Activated CD4-positive, alpha-beta T cell treated with anti-CD3 and anti-CD28 coated beads, Interleukin-2, amount 50 U/mL, for 48 hours (primary cell): ENCODE results near the gene CXXC4.

Experiments
- DNase-seq, 2 experiments: peaks; one replicate each; pipeline ENCODE4 v3.0.0-alpha.2; 2020

CXXC4 gene

DNA sequence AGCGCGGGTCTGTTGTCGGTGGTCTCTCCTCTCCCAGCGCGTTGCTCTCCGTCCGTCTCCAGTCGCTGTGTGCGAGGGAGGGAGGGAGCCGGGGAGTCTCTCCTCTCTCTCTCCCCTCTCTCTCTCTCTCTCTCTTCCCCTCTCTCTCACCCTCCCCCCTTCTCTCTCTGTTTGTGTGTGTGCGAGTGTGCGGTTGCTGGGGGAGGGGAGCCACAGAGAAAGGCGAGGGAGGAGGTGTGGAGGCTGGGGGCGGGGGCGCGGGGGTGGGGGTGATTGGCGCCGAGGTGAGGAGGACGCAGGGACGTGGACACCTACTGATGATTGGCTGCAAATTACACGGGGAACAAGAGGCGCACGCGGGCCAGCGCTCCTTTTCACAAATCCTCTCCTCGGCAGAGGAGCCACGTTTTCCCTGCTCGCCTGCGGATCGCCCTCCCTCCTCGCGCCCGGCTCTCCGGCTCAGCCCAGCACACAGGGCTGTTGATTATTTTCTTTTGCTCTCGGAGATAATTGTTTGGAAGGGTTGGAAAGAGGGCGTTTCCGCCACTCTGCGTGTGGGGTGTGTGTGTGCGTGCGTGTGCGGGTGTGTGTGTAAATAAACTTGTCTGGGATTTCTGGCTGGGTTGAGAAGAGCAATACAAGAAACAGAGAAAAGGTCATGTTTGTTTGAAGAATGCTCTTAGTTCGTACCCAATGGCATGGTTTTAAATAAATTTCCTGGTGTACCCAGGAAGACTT is at the start of gene CXXC4:
TSS of gene CXXC4 (minus strand) at position 73 of the 738 bp plus-strand sequence. CDS start 3,092 bp downstream, outside the sequence.
- peak in 1 of 2 experiments; percentile 1 for DNase-seq

DNA sequence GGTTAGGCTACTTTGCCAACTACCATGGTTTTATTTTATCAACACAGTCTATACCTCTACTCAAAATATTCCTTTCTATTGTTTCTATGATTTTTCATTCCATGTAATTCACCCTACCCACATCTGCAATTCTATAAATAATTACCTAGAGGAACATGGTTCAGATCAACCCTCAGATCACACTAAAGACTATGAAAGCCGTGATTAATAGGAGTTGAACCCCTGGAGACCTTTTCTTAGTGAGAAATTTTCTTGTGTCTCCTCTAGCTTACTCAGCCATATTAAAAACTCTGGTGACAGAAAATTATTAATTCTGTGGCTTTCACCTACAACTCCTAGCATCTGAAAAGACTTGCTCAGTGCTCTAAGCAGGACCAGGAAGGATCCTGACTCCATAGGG is 38.5 kb upstream of the CXXC4 start:
- DNase-seq: no peak

DNA sequence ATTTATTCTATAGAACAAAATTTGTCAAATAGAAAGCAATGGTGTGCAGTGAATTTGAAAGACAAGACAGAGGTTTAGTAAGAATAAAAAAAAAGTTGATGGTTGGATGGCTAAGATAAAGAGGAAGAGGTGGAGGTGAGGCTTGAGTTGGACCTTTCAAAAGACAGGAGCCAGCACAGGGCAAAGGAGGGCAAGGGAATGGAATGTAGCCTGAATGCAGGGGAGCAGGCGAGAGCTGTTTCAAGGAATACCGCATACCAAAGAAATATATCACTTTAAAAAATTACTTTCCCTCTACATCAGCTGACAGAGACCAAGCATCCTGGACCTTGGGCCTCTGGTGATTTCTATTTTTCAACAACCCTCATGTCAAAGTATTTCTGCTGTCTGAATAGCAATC is 38.0 kb upstream of the CXXC4 start:
- no peak for DNase-seq

DNA sequence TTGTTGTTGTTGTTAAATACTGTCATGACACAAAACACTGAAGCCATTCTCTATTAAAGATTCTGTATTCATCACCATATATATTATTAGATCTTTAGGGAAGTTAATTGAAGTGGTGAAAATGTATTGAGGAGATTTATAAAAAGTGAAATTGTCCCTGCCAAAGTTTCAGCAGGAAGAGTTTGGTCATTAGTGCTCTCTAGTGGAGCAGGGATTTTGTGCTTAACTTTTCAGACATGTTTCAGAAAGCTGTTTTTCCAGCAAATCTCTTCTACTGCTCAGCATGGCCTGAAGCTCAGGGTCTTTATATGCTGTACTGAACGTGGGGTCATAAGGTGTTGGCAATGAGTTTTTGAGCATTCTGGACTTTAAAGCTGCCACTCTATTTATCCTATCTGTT is 36.7 kb upstream of the CXXC4 start:
- no peak for DNase-seq

DNA sequence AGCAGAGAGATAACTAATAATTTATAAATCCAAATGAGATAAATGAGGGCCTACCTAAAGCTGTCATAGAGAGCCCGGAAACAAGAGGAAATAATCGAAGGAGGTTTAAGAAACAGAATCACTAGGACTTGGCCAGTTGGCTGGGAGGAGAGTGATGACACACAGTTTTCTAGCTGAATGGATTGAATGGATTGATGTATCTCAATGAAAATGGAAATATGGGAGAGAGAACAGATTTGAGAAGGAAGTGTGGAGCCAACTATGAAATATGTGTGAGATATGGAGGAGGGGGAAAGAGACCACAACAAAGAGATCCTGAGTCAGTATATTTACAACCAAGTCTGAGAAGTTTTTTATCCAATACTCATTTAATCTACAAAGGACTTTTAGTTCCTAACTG is 35.7 kb upstream of the CXXC4 start:
- DNase-seq: no peak

DNA sequence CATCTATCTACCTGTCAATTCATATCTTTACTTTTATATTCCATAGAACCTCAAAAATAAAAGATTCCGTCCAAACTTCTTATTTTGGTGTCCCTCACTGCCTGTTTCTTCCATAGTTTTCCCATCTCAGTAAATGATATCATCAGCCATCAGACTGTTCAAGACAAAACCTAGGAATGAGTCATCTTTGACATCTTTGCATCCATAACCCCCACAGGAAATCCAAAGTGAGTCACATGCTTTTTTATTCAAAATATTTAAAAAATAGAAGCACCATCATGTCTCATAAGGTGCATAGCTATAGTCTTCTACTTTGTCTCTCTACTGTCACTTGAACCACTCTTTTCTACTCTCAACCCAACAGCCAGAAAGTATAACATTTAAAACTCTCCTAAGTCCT is 29.9 kb upstream of the CXXC4 start:
- DNase-seq: no peak

DNA sequence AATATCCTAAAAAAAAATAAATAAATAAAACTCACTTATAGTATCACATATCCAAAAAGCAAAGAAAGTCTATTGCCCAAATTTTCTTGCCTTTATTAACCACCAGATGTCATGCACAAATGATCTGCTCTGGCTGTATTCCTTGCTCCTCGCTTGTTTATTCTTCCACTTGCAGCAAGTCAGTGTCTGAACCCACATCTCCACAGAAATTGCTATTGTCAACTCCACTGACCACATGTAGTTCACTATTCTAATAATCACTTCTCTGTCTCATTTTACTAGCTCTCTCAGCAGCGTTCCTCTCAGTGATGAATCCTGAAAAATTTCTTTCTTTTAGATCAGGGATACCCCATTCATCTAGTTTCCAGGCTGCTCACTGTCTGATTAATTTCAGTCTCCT is 29.3 kb upstream of the CXXC4 start:
- DNase-seq: no peak

DNA sequence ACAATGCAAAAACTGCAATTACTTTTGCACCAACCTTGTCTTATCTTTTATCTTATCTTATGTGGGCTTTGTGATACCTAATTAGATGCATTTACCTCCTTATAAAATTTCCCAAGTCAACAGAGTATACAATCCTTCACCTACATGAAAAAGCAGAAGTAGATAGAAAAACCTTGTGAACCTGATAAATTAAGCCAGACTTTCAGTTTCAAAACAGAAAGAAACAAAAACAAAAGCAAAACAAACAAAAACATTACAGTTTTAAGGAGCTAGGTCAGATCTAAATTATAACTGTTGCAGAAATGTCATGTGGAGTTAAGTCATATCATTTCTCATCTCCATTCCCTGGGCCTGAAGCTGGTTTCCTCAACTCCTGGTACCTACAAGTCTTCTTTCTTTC is 24.9 kb upstream of the CXXC4 start:
- no peak for DNase-seq

DNA sequence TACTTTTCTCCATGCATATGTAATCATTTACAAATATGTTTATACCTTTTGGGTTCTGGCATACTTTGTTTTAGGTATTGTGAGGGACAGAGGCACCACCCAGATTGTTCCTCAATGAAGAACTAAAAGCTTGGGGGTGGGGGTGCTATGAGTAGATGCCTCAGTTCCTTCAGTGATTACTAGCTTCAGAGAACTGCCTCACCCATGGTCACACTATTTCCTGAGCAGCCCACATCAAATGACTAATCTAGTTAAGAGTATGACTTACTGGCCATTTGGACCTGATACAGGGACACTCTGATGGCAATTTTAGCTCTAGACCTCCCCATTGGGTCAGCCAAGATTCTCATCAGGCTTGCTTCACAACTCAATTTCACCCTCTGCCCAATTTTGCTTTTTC is 22.2 kb upstream of the CXXC4 start:
- DNase-seq: no peak

DNA sequence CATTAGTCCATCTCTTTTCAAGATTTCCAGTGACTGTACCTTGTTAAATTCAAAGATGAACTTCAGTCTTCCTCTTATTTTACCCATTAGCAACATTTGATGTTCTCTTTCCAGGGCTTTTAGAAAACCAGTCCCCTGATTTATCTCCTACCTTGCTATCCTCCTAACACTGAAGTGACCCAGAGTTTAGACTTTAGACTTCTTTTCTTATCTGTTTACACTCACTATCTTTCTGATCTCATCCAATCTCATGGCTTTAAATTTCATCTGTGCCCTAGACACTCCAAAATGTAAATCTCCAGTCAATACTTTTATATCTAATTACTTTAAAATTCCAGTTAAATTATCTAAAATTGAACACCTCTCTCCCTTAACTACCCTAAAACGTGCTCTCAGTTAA is 13.5 kb upstream of the CXXC4 start:
- DNase-seq: no peak

DNA sequence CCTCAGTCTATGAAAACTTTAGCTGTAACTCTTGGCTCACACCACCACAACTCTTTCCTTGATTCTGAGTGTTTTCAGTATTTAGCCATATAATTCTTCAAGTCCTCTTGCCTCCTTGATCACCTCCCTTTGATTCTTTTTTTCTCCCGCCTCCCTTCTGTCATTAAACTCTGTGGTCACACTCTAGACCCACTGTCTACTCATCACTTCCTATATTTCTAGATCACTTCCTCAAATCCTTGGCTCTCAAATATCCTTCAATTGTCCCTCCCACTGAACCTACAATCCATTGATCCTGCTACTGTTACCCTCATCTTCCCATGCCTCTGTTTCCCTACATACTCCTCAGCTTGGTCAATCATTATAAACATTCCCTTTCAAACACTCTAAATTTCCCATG is 12.4 kb upstream of the CXXC4 start:
- no peak for DNase-seq

DNA sequence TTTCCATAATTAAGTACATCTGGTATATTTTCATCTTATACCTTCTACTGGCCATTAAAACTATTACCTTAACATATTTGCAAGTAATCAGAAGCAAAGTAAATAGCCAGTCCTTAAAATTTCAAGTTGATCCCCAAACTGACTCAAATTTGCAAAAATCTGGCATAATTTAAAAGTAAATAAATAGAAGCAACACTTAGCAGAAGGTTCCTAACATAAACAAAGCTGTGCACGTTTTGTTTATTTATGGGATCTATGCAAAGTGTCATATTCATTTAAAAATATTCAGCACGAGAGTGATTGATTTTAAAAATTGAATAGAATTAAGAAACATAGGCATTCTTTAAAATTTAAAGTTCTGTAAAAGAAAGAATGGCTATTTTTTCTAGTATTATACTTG is 9.8 kb upstream of the CXXC4 start:
- DNase-seq: no peak

DNA sequence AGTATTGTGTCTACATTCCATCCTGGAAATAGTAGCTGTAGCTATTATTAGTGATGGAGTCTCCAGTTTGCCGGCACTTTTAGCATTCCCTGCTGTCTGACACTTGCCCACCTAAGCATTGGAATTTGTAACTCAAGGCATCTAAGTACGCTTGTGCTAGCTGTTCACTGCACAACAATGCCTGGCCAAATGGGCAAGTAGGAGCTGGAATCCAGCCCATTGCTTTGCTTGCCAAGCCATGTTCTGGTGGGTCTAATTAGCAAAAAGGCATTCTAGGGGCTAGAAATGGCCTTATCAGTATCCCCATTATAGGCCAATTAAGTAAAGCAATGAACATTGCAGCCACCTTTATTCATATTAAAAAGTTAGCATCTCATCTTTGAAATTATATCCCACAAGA is 7.8 kb upstream of the CXXC4 start:
- DNase-seq: no peak

DNA sequence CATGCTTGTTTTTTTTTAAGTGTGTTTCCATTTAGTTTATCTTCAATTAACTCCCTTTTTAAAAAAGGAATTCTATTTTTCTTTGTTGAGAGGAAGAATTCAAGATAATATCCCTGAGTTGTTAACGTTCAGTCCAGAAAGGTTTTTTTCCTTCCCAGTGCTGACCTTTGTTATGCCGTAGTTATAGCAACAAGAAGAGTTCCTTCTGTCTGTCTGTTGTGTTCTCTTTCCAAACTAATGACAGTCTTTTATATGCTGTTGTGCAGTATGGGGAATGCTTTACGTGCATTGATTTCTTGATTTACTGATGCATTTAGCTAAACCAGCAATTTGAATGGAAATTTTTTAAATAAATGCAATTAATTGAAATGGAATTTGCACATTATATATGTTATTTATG is 6.6 kb upstream of the CXXC4 start:
- no peak for DNase-seq

DNA sequence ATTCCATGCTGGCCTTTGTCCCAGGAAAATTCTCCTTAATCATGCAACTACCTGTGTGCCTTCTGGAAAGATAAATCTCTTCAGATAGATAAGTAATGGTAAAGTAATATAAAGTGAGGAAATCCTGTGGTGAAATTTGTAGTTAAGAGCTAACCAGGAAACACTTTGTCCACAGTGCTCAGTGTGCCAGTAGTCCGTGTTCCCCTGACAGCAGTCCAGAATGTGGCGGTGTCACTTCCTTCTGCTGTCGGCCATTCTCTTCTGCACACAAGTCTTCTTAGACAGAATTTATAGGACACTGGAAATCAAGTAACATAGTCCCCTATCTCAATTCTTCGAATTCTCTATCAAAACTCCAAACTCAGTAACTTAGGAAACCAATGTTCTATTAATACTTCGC is 5.7 kb upstream of the CXXC4 start:
- no peak for DNase-seq

DNA sequence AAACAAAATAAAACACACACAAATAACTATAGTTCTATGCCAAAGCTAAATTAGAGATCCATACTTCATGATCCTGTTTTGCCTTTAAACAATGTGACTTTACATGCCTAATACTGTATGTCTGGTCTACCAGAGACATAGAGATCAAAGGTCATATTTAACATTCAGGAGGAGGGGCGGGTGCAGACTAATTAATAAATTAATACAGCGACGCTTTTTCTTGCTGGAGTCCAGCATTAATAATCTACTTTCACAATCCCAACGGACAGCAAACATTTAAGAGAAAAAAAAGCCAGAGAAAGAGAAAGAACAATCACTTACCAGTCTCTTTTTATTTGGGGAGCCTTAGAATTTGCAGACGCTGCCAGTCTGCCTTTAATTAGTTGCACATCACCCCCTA is 509 bp downstream of the CXXC4 start:
- no peak for DNase-seq

DNA sequence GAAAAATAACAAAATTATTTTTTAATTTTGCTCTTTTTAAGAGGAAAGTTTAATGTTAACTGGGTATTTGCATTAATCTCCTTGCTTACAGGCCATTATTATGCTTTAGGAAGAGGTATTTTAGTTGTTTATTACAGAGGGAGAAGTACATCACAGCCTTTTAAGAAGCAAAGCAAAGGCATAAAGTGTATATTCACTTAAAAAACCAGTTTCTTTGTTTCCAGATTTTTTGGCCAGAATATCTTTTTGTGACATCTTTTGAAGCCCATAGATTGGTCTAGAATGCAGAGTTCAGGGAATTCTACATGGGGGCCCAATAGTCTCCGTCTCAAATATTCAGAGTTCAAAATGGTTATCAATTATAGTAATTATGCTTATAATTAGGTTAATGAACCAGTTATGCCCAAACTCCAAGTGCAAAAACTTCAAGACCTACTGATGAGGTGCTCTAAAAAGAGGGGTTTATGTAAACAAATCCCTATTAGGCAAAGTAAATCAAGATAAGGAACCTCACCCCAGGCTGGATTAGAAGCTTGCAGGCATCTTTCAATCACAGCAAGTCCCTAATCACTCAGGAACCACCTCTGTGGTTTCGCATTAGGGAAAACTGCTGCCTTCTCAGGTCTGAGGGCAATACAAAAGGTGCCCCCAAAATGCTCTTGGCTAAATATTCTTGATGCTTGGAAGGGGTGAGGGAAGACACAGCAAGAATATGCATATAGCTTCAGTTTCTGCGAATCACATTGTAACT is 1.4 kb downstream of the CXXC4 start:
- DNase-seq: no peak

DNA sequence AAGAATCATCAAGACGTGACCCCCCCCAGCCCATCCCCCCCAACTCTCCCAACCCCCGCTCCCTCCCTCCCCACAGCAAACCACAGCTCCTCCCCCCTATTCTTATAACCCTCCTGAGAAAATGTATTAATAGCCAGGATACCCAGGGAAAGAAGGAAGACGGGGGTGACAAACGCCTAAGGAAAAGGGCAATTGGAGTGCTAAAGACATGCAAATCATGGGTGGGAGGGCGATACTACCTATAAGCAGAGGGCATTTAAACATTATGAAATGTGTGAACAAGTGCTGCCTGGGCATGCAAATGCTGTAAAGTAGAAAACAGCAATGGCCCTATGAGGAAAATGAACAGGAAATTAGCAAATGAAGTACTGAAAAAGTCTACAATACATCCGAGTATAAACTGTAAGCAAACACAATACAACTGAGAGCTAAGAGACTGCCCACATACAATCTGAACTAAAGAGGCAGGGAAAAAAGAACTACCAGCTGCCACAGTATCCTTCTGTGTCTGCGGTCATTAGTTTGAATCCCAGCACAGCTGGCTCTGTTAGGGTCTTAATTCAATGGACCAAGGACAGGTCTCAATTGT is 2.4 kb downstream of the CXXC4 start:
- DNase-seq: no peak

DNA sequence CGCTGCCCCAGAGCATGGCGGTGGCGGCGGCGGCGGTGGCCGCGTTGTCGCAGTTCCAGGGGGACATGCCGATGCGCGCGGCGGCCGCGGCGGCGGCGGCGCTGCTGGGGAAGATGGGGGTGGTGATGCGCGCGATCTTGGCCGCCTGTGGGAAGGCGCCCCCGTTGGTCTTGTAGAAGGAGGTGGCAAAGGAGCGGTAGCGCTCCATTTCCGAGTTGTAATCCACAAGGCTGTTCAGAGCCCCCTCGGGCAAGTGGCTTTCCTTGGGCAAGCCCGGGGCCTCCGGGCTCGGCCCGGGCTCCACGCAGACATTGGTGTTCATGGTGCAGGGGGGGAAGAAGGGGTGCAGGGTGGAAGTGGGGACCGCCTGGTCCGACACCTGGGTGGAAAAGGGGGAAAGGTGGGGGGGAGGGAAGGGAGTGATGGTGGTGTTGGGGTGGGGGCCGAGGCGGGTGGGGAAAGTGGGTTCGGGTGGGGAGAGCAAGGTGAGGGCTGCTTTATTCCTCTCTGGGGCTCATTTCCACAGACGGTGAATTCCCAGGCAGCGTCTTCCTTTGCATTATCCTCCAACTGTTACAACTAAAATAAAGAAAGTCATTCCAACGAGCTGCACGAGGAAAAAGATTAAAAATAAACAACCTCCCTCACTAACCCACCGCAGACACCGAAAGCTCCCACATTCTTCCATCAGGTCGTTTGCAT is 3.1 kb downstream of the CXXC4 start:
- peak; percentile 5 to 19 for DNase-seq

DNA sequence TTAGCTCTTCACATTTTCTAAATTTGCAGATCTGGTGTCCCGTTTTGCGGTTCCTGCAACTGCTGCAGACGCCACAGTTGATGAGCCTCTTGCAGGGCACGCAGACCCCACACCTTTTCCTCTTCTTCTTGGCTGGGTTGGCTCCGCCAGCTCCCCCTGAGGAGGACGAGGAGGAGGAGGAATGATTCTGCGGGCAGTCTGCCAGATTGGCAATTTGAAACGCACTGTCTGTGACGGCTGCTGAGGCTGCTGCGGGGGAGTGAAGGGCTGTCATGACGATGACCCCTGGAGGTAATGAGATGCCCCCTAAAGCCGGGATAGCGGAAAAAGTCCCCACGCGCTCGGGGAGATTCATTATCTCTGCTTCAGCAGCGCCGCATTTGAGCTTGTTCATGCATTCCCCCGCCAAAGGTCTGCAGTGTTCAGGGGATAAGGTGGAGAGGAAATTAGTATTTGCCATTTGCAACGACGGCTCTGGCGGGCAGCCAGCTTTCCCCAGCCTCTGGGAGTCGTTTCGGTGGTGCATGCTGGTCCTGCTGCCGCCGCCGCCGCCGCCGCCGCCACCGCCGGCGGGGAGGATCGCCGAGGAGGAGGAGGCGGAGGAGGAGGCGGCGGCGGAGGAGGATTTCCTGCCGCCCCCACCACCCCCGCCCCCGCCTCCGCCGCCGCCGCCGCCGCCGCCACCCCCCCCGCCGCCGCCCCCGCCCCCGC is 3.8 kb downstream of the CXXC4 start:
- peak; percentile 37 to 48 for DNase-seq

DNA sequence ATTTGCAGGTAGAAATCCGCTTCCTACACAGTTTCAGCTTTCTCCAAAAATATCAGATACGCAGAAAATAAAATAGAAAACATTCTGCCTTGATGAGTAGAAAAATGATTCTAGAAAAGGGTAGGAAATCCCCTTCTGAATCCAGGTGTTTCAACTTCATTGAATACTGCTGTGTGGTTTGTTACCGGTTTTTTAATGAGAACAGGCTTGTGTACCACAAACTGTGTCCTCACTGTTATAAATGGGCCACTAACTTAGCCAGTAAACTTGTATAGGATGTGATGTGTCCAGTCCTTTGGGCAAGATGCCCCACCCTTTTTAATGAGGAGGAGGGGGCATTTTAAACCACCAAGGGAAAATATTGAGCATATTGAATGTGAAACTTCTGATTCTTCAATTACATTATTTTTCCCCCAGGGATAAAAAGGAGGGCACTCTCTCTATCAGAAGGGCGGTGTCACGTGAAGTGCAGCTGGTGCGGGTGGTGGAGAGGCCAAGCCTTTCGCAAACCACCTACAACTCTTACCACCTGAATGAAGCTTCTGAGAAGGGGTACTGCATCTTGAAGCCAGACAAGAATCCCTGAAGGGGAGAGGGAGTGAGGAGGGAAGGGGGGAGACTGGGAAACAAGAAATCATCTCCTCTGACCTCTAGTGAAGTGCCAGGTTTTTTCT is 4.5 kb downstream of the CXXC4 start:
- peak; percentile 2 to 8 for DNase-seq

DNA sequence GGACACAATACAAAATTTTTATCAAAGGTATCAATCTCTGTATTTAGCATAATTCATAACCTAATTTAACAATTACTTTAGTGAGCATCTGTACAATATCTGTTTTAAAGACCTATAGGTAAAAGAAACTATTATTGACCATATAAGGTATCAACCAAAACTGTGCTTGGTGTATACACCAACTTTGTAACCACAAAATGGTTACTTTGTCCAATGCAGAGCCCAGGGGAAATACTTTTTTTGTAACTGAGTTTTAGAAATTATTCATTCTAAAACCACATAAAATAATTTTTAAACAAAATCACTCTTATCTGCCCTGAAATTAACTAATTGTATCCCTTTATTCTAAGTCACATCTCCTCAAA is 5.0 kb downstream of the CXXC4 start:
- DNase-seq: no peak
